K562 (cell line): ENCODE measurements around the gene MLXIPL. TPM values are rescaled to one million over a fixed set of nuclear protein-coding genes. Genes with fewer than 3 reads are reported as not detected.

Source experiments
- ATAC-seq: fragments of 200-7000 bp; cut with Tn5 transposase; 3 replicates; pipeline ENCODE4 v1.9.1; 2020; ENCODE audit warnings: moderate library complexity
- Bru-seq: library from RNA; stranded (reverse); fragments of 400-500 nt; gene quantifications from one replicate; lab custom pipeline; 2021; lab: Mats Ljungman, UMichigan
- BruChase-seq, 2 experiments: library from RNA; stranded (reverse); fragments of 400-500 nt; gene quantifications; one replicate each; lab custom pipeline; 2021; lab: Mats Ljungman, UMichigan
- BruUV-seq: library from RNA; stranded (reverse); fragments of 400-500 nt; replicated peaks from 2 replicates; lab custom pipeline; 2021; lab: Mats Ljungman, UMichigan
- CTCF ChIA-PET: fragments of 300-600 bp; formaldehyde crosslinking; extraction: SDS; loops from one replicate; lab custom pipeline; 2021; ENCODE audit warnings: low intra/inter-chr PET ratio; lab: Yijun Ruan, JAX
- POLR2A ChIA-PET: fragments of 300-600, 350-650 bp; sonication (Branson Sonifier 250); formaldehyde crosslinking; extraction: SDS; loops from one replicate; lab custom pipeline; 2021; ENCODE audit warnings: antibody characterized with exemption, inconsistent platforms; lab: Yijun Ruan, JAX
- DNase-seq, 4 experiments: peaks; one replicate each; pipeline versions ENCODE4 v3.0.0 to v3.0.0-alpha.2; 2011 to 2018; ENCODE audit warnings: low spot score in 3 of 4, mixed read lengths in 3 of 4; ENCODE audit errors: extremely low read depth in 1 of 4
- FAIRE-seq: peaks from 2 replicates; lab custom pipeline; 2011; peaks lifted over from hg19 to GRCh38; lab: Jason Lieb, UNC
- H2AFZ ChIP-seq: 2 replicates; pipeline ENCODE4 v1.6.0; 2011; ENCODE audit warnings: low read depth, low read length, control low read depth, inconsistent platforms
- H3K27ac ChIP-seq: fragments of 200-600 bp; 3 replicates; pipeline ENCODE4 v1.8.0; 2011; ENCODE audit warnings: low read depth, mild to moderate bottlenecking, control low read depth, inconsistent platforms, low read length, moderate library complexity, mixed read lengths; ENCODE audit errors: extremely low read depth
- H3K27me3 ChIP-seq, 2 experiments: fragments of 300-600 bp in 1 of 2; 2 replicates in 1 of 2; 3 replicates in 1 of 2; pipeline versions ENCODE4 v1.6.0 to v1.8.0; 2011; ENCODE audit warnings: inconsistent platforms in 2 of 2, low read length in 2 of 2, mild to moderate bottlenecking in 1 of 2, mixed read lengths in 1 of 2, moderate library complexity in 1 of 2; ENCODE audit not compliant: control insufficient read depth in 2 of 2, insufficient read depth in 2 of 2
- H3K36me3 ChIP-seq: fragments of 300-600 bp; 3 replicates; pipeline ENCODE4 v1.8.0; 2011; ENCODE audit warnings: mild to moderate bottlenecking, low read length, inconsistent platforms; ENCODE audit not compliant: control insufficient read depth, insufficient read depth
- H3K4me1 ChIP-seq, 2 experiments: fragments of 200-600 bp in 1 of 2; replicated peaks in 1 of 2; 2 replicates in 1 of 2; 3 replicates in 1 of 2; pipeline versions ENCODE4 v1.5.1 to v1.8.0; 2011; ENCODE audit warnings: inconsistent platforms in 2 of 2, low read length in 2 of 2, mild to moderate bottlenecking in 1 of 2, mixed read lengths in 1 of 2, moderate library complexity in 1 of 2; ENCODE audit not compliant: control insufficient read depth in 2 of 2, insufficient read depth in 2 of 2
- H3K4me2 ChIP-seq: 2 replicates; pipeline ENCODE4 v1.6.1; 2011; ENCODE audit warnings: low read length, control low read depth, inconsistent platforms, mixed read lengths; ENCODE audit not compliant: insufficient read depth
- H3K4me3 ChIP-seq: fragments of 200-600 bp; sonication (generic), shearing (Covaris generic); 2 replicates; pipeline ENCODE4 v1.5.1; 2016; ENCODE audit warnings: control low read depth, inconsistent platforms
- H3K79me2 ChIP-seq: fragments of 200-600 bp; 3 replicates; pipeline ENCODE4 v1.8.0; 2011; ENCODE audit warnings: low read length, inconsistent platforms; ENCODE audit not compliant: control insufficient read depth, insufficient read depth
- H3K9ac ChIP-seq, 2 experiments: 2 replicates each; pipeline versions ENCODE4 v1.6.0 to v1.6.1; 2011; ENCODE audit warnings: low read depth in 2 of 2, low read length in 2 of 2, control low read depth in 1 of 2, inconsistent platforms in 1 of 2, mild to moderate bottlenecking in 1 of 2, mixed read lengths in 1 of 2; ENCODE audit not compliant: insufficient read depth in 1 of 2
- H3K9me1 ChIP-seq: one replicate; pipeline ENCODE4 v1.6.0; 2011; ENCODE audit warnings: inconsistent platforms, mild to moderate bottlenecking, low read length, moderate library complexity; ENCODE audit not compliant: control insufficient read depth, insufficient read depth
- H3K9me3 ChIP-seq: replicated peaks from 2 replicates; pipeline ENCODE4 v1.5.1; 2011; ENCODE audit warnings: low read depth, low read length, inconsistent platforms; ENCODE audit not compliant: control insufficient read depth, insufficient read depth
- H4K20me1 ChIP-seq: replicated peaks from 2 replicates; pipeline ENCODE4 v1.6.1; 2011; ENCODE audit warnings: low read length, inconsistent platforms, mixed read lengths; ENCODE audit not compliant: control insufficient read depth, insufficient read depth
- MGA ChIP-seq: fragments of 450-650 bp; IDR thresholded peaks from 2 replicates; pipeline ENCODE4 v1.6.1; 2016; ENCODE audit warnings: mild to moderate bottlenecking, moderate library complexity
- POLR3A ChIP-seq: IDR thresholded peaks from 2 replicates; pipeline ENCODE4 v1.6.1; 2011; ENCODE audit warnings: borderline replicate concordance, mild to moderate bottlenecking, moderate library complexity; ENCODE audit not compliant: insufficient read length, insufficient read depth; ENCODE audit errors: extremely low read depth
- ZNF24 ChIP-seq: fragments of 450-650 bp; IDR thresholded peaks from 2 replicates; pipeline ENCODE4 v1.6.1; 2016
- WGBS: fragments of 100-300 bp; shearing (Covaris generic); methylation state at CpG from one replicate; pipeline ENCODE4 v1.1.6; 2016; ENCODE audit warnings: low coverage, mixed read lengths; ENCODE audit not compliant: insufficient coverage; ENCODE audit errors: missing lambda C conversion rate; 5-methylcytosine and 5-hydroxymethylcytosine counted together
- in situ Hi-C: fragments of 300-500 bp; cut with MboI; formaldehyde crosslinking; loops from 4 replicates; pipeline ENCODE4 v1.15.0; 2018; ENCODE audit warnings: inconsistent platforms, mixed read lengths
- intact Hi-C: fragments of 100-400 bp; cut with micrococcal nuclease; formaldehyde crosslinking; loops from 2 replicates; pipeline ENCODE4 v1.14.2; 2022
- long read RNA-seq, 3 experiments: library from polyadenylated mRNA in 2 of 3; library from RNA in 1 of 3; unstranded in 2 of 3; stranded (forward) in 1 of 3; transcript quantifications; one replicate each; pipeline ENCODE4 v2.0.0, GENCODE V29; 2019 to 2022
- polyA minus RNA-seq, 3 experiments: library from RNA; depleted of rRNA, polyadenylated mRNA; stranded (reverse); fragments of >200 nt; gene quantifications; 2 replicates each; pipeline ENCODE4 v1.2.3, GENCODE V29; 2011
- polyA plus RNA-seq, 8 experiments: library from polyadenylated mRNA; depleted of rRNA in 4 of 8; stranded (reverse) in 5 of 8; unstranded in 3 of 8; fragments of >200 nt; fragmentation: Nextera tagmentation in 2 of 8; fragmentation: Illumina TruSeq in 1 of 8; extraction: Ambion mirVana in 2 of 8; extraction: Trizol in 1 of 8; gene quantifications; 2 replicates each; pipeline versions ENCODE4 v1.2.1 to v1.2.3, GENCODE V29; 2011 to 2014; ENCODE audit warnings: inconsistent platforms in 1 of 8, missing spikeins in 1 of 8
- total RNA-seq, 7 experiments: library from RNA; depleted of rRNA in 6 of 7; stranded (reverse); fragments of >200 nt in 6 of 7; fragmentation: Illumina TruSeq in 2 of 7; extraction: Trizol in 2 of 7; gene quantifications; 2 replicates each; pipeline versions ENCODE4 v1.2.1 to v1.2.3, GENCODE V29; 2011 to 2021; ENCODE audit warnings: low replicate concordance in 1 of 7

MLXIPL gene
- total RNA-seq (2011; cell fraction: chromatin; rRNA removed; ENCODE audit: low replicate concordance), result 12.6 and 32.2 TPM in 2 replicates
- total RNA-seq (2011; cell fraction: nucleolus; rRNA removed), result 12.8 and 16.5 TPM in 2 replicates
- total RNA-seq (2011; cell fraction: nucleoplasm; rRNA removed), result 14.2 and 15.9 TPM in 2 replicates
- total RNA-seq (2014; rRNA removed) (6.0 and 8.9 TPM in 2 replicates), total RNA-seq (2014; rRNA removed; fragmentation: Illumina TruSeq; extraction: Trizol) (0.61 and 0.91 TPM in 2 replicates), total RNA-seq (2015; rRNA removed; fragmentation: Illumina TruSeq; extraction: Trizol) (1.4 and 1.7 TPM in 2 replicates), total RNA-seq (2021) (10.2 and 11.8 TPM in 2 replicates), polyA plus RNA-seq (2011; rRNA removed) (0.59 and 3.4 TPM in 2 replicates), polyA plus RNA-seq (2014; fragmentation: Illumina TruSeq; extraction: Trizol) (2.7 and 4.4 TPM in 2 replicates), polyA plus RNA-seq (2014; fragmentation: Nextera tagmentation; extraction: Ambion mirVana) (under 1 TPM; 0.11 to 0.17 TPM), polyA plus RNA-seq (2014; rRNA removed) (11.1 and 18.4 TPM in 2 replicates), polyA minus RNA-seq (2011; rRNA and poly(A)+ RNA removed) (0.39 and 0.69 TPM in 2 replicates), Bru-seq, nascent RNA (percentile 55 among the genes with signal in this experiment), BruChase-seq, experiment 1, labeled RNA remaining after a 2-hour chase (percentile 54 among the genes with signal in this experiment), BruChase-seq, experiment 2, labeled RNA remaining after a 6-hour chase (percentile 54 among the genes with signal in this experiment)
- 1.5 and 1.7 TPM in 2 replicates for polyA plus RNA-seq (2011; cell fraction: cytosol; rRNA removed)
- 22.7 and 25.6 TPM in 2 replicates for polyA plus RNA-seq (2011; cell fraction: nucleus; rRNA removed)
- polyA plus RNA-seq (2012), result 5.1 and 47.6 TPM in 2 replicates
- 1.3 and 2.9 TPM in 2 replicates for polyA minus RNA-seq (2011; cell fraction: cytosol; rRNA and poly(A)+ RNA removed)
- polyA minus RNA-seq (2011; cell fraction: nucleus; rRNA and poly(A)+ RNA removed), result 6.7 and 13.7 TPM in 2 replicates
- long read RNA-seq, experiment 1, partial matches to known transcripts, result 2 of 10 reads
- long read RNA-seq, experiment 1, other reads (novel, unspliced or antisense), result 8 of 10 reads
- long read RNA-seq, experiment 2, partial matches to known transcripts, result 0 of 1 reads
- long read RNA-seq, experiment 2, other reads (novel, unspliced or antisense), result 1 of 1 reads
- long read RNA-seq, experiment 3, partial matches to known transcripts, result 1 of 1 reads
- long read RNA-seq, experiment 3, other reads (novel, unspliced or antisense), result 0 of 1 reads

- H3K27ac ChIP-seq, result peak within 1 kb of the TSS; percentile 76; the same call in 2 of the 3 replicates
- BruUV-seq, result no TSS peak
- no peaks in the 10 kb centered on the region; the same call in 1 of the 2 replicates for H4K20me1 ChIP-seq
- H3K79me2 ChIP-seq, result no peaks in the 10 kb centered on the region
- peak within 1 kb of the TSS; percentile 85 for H3K4me2 ChIP-seq
- in situ Hi-C loops (no loop called here), intact Hi-C loops (no loop called here)
- FAIRE-seq (peak; percentile 54), DNase-seq (peak; percentile 96 to 99 (median 99)), ATAC-seq (peak; percentile 93)
- H3K4me3 ChIP-seq, result peak within 1 kb of the TSS; percentile 68
- no peaks in the 10 kb centered on the region for H3K9me1 ChIP-seq
- H3K4me1 ChIP-seq, result peaks cover 19 to 27% of the 10 kb centered on the region in 2 experiments
- CTCF ChIA-PET, result interaction anchor here (0.8 kb wide), 1 partner anchor 44 kb away, joined by 3 read pairs; no protein-coding TSS in a partner anchor
- peak within 1 kb of the TSS; percentile 75 to 100 for H3K9ac ChIP-seq
- POLR2A ChIA-PET, result interaction anchor here (1.0 to 2.4 kb wide), 5 partner anchors 8 to 111 kb away, joined by 3 to 12 read pairs (median 5); no protein-coding TSS in a partner anchor
- no peaks in the 10 kb centered on the region for H3K9me3 ChIP-seq
- H3K36me3 ChIP-seq, result no peaks in the 10 kb centered on the region
- H2AFZ ChIP-seq, result peak within 1 kb of the TSS; percentile 98
- peaks cover 13 to 26% of the 10 kb centered on the region in 2 experiments for H3K27me3 ChIP-seq
- 3% methylated on average over 59 of the region's 80 CpGs for WGBS
- TF ChIP-seq MGA, result peak; percentile 83
- no peak for TF ChIP-seq POLR3A
- no peak for TF ChIP-seq ZNF24
Measured at GRCh38 chr7:73623798-73624668, at the start of gene MLXIPL. Gene MLXIPL (minus strand): TSS chr7:73624522. CDS start chr7:73624492, 30 bp downstream.
